K562 (cell line): Measurements from ENCODE around the gene TTYH2. TPM values are rescaled to one million over a fixed set of nuclear protein-coding genes. Genes with fewer than 3 reads are reported as not detected.

Experiments
- ATAC-seq: fragments of 200-7000 bp; cut with Tn5 transposase; 3 replicates; pipeline ENCODE4 v1.9.1; 2020; ENCODE audit warnings: moderate library complexity
- BruUV-seq: library from RNA; stranded (reverse); fragments of 400-500 nt; replicated peaks from 2 replicates; lab custom pipeline; 2021; lab: Mats Ljungman, UMichigan
- CTCF ChIA-PET: fragments of 300-600 bp; formaldehyde crosslinking; extraction: SDS; loops from one replicate; lab custom pipeline; 2021; ENCODE audit warnings: low intra/inter-chr PET ratio; lab: Yijun Ruan, JAX
- POLR2A ChIA-PET: fragments of 300-600, 350-650 bp; sonication (Branson Sonifier 250); formaldehyde crosslinking; extraction: SDS; loops from one replicate; lab custom pipeline; 2021; ENCODE audit warnings: antibody characterized with exemption, inconsistent platforms; lab: Yijun Ruan, JAX
- DNase-seq, 4 experiments: peaks; one replicate each; pipeline versions ENCODE4 v3.0.0 to v3.0.0-alpha.2; 2011 to 2018; ENCODE audit warnings: low spot score in 3 of 4, mixed read lengths in 3 of 4; ENCODE audit errors: extremely low read depth in 1 of 4
- FAIRE-seq: peaks from 2 replicates; lab custom pipeline; 2011; peaks lifted over from hg19 to GRCh38; lab: Jason Lieb, UNC
- H2AFZ ChIP-seq: 2 replicates; pipeline ENCODE4 v1.6.0; 2011; ENCODE audit warnings: low read depth, low read length, control low read depth, inconsistent platforms
- H3K27ac ChIP-seq: fragments of 200-600 bp; 3 replicates; pipeline ENCODE4 v1.8.0; 2011; ENCODE audit warnings: low read depth, mild to moderate bottlenecking, control low read depth, inconsistent platforms, low read length, moderate library complexity, mixed read lengths; ENCODE audit errors: extremely low read depth
- H3K27me3 ChIP-seq, 2 experiments: fragments of 300-600 bp in 1 of 2; 2 replicates in 1 of 2; 3 replicates in 1 of 2; pipeline versions ENCODE4 v1.6.0 to v1.8.0; 2011; ENCODE audit warnings: inconsistent platforms in 2 of 2, low read length in 2 of 2, mild to moderate bottlenecking in 1 of 2, mixed read lengths in 1 of 2, moderate library complexity in 1 of 2; ENCODE audit not compliant: control insufficient read depth in 2 of 2, insufficient read depth in 2 of 2
- H3K36me3 ChIP-seq: fragments of 300-600 bp; 3 replicates; pipeline ENCODE4 v1.8.0; 2011; ENCODE audit warnings: mild to moderate bottlenecking, low read length, inconsistent platforms; ENCODE audit not compliant: control insufficient read depth, insufficient read depth
- H3K4me1 ChIP-seq, 2 experiments: fragments of 200-600 bp in 1 of 2; replicated peaks in 1 of 2; 2 replicates in 1 of 2; 3 replicates in 1 of 2; pipeline versions ENCODE4 v1.5.1 to v1.8.0; 2011; ENCODE audit warnings: inconsistent platforms in 2 of 2, low read length in 2 of 2, mild to moderate bottlenecking in 1 of 2, mixed read lengths in 1 of 2, moderate library complexity in 1 of 2; ENCODE audit not compliant: control insufficient read depth in 2 of 2, insufficient read depth in 2 of 2
- H3K4me2 ChIP-seq: 2 replicates; pipeline ENCODE4 v1.6.1; 2011; ENCODE audit warnings: low read length, control low read depth, inconsistent platforms, mixed read lengths; ENCODE audit not compliant: insufficient read depth
- H3K4me3 ChIP-seq: fragments of 200-600 bp; sonication (generic), shearing (Covaris generic); 2 replicates; pipeline ENCODE4 v1.5.1; 2016; ENCODE audit warnings: control low read depth, inconsistent platforms
- H3K79me2 ChIP-seq: fragments of 200-600 bp; 3 replicates; pipeline ENCODE4 v1.8.0; 2011; ENCODE audit warnings: low read length, inconsistent platforms; ENCODE audit not compliant: control insufficient read depth, insufficient read depth
- H3K9ac ChIP-seq, 2 experiments: 2 replicates each; pipeline versions ENCODE4 v1.6.0 to v1.6.1; 2011; ENCODE audit warnings: low read depth in 2 of 2, low read length in 2 of 2, control low read depth in 1 of 2, inconsistent platforms in 1 of 2, mild to moderate bottlenecking in 1 of 2, mixed read lengths in 1 of 2; ENCODE audit not compliant: insufficient read depth in 1 of 2
- H3K9me1 ChIP-seq: one replicate; pipeline ENCODE4 v1.6.0; 2011; ENCODE audit warnings: inconsistent platforms, mild to moderate bottlenecking, low read length, moderate library complexity; ENCODE audit not compliant: control insufficient read depth, insufficient read depth
- H3K9me3 ChIP-seq: replicated peaks from 2 replicates; pipeline ENCODE4 v1.5.1; 2011; ENCODE audit warnings: low read depth, low read length, inconsistent platforms; ENCODE audit not compliant: control insufficient read depth, insufficient read depth
- H4K20me1 ChIP-seq: replicated peaks from 2 replicates; pipeline ENCODE4 v1.6.1; 2011; ENCODE audit warnings: low read length, inconsistent platforms, mixed read lengths; ENCODE audit not compliant: control insufficient read depth, insufficient read depth
- BRD9 ChIP-seq: fragments of 450-650 bp; IDR thresholded peaks from 2 replicates; pipeline ENCODE4 v1.6.1; 2018; ENCODE audit warnings: low read depth; ENCODE audit not compliant: partially characterized antibody
- HDAC3 ChIP-seq: fragments of 450-650 bp; IDR thresholded peaks from 2 replicates; pipeline ENCODE4 v1.6.1; 2018; ENCODE audit warnings: borderline replicate concordance, mild to moderate bottlenecking, moderate library complexity; ENCODE audit not compliant: partially characterized antibody
- HIVEP1 ChIP-seq: fragments of 250-450 bp; sonication (Bioruptor Pico); IDR thresholded peaks from 2 replicates; pipeline ENCODE4 v1.4.0; 2020; ENCODE audit warnings: mild to moderate bottlenecking
- JUNB ChIP-seq: fragments of 450-650 bp; formaldehyde crosslinking; conservative IDR thresholded peaks from 2 replicates; pipeline ENCODE4 v1.4.0; 2020; ENCODE audit warnings: mild to moderate bottlenecking
- MEF2A ChIP-seq: IDR thresholded peaks from 2 replicates; pipeline ENCODE4 v1.6.1; 2011; ENCODE audit warnings: low read depth, mild to moderate bottlenecking, low read length, moderate library complexity; ENCODE audit not compliant: control insufficient read depth
- NR4A1 ChIP-seq, 2 experiments: fragments of 250-450 bp in 1 of 2; fragments of 450-650 bp in 1 of 2; sonication (Bioruptor Pico) in 1 of 2; IDR thresholded peaks; 2 replicates each; pipeline versions ENCODE4 v1.4.0 to v1.6.1; 2016 to 2020; ENCODE audit warnings: mild to moderate bottlenecking in 2 of 2, missing compliant biosample characterization in 1 of 2, missing genetic modification characterization in 1 of 2, moderate library complexity in 1 of 2
- PREB ChIP-seq: sonication (generic); formaldehyde crosslinking; IDR thresholded peaks from 2 replicates; pipeline ENCODE4 v1.8.1; 2023; ENCODE audit warnings: mild to moderate bottlenecking, missing genetic modification reagents
- SAP30 ChIP-seq: fragments of 200-600 bp; sonication (generic); IDR thresholded peaks from 2 replicates; pipeline ENCODE4 v1.6.1; 2012; ENCODE audit warnings: borderline replicate concordance, low read depth, mild to moderate bottlenecking, moderate library complexity, low read length, control low read depth, inconsistent platforms; ENCODE audit not compliant: insufficient read depth, poor library complexity, severe bottlenecking
- SREBF2 ChIP-seq: sonication (generic); formaldehyde crosslinking; IDR thresholded peaks from 2 replicates; pipeline ENCODE4 v1.4.0; 2020; ENCODE audit warnings: mild to moderate bottlenecking, missing genetic modification reagents
- TFAP4 ChIP-seq: sonication (generic); formaldehyde crosslinking; IDR thresholded peaks from 2 replicates; pipeline ENCODE4 v1.8.0; 2022; ENCODE audit warnings: missing genetic modification reagents, mild to moderate bottlenecking, moderate library complexity, borderline replicate concordance
- THAP7 ChIP-seq: fragments of 250-450 bp; sonication (Bioruptor Pico); IDR thresholded peaks from 2 replicates; pipeline ENCODE4 v1.5.0; 2021
- ZBTB33 ChIP-seq: sonication (generic); formaldehyde crosslinking; IDR thresholded peaks from 2 replicates; pipeline ENCODE4 v1.8.1; 2023; ENCODE audit warnings: mild to moderate bottlenecking, missing genetic modification reagents
- ZNF124 ChIP-seq: sonication (generic); formaldehyde crosslinking; IDR thresholded peaks from 2 replicates; pipeline ENCODE4 v1.8.1; 2022; ENCODE audit warnings: missing genetic modification reagents
- ZSCAN29 ChIP-seq: fragments of 450-650 bp; IDR thresholded peaks from 2 replicates; pipeline ENCODE4 v1.6.1; 2017
- WGBS: fragments of 100-300 bp; shearing (Covaris generic); methylation state at CpG from one replicate; pipeline ENCODE4 v1.1.6; 2016; ENCODE audit warnings: low coverage, mixed read lengths; ENCODE audit not compliant: insufficient coverage; ENCODE audit errors: missing lambda C conversion rate; 5-methylcytosine and 5-hydroxymethylcytosine counted together
- in situ Hi-C: fragments of 300-500 bp; cut with MboI; formaldehyde crosslinking; loops from 4 replicates; pipeline ENCODE4 v1.15.0; 2018; ENCODE audit warnings: inconsistent platforms, mixed read lengths
- intact Hi-C: fragments of 100-400 bp; cut with micrococcal nuclease; formaldehyde crosslinking; loops from 2 replicates; pipeline ENCODE4 v1.14.2; 2022
- polyA plus RNA-seq, 8 experiments: library from polyadenylated mRNA; depleted of rRNA in 4 of 8; stranded (reverse) in 5 of 8; unstranded in 3 of 8; fragments of >200 nt; fragmentation: Nextera tagmentation in 2 of 8; fragmentation: Illumina TruSeq in 1 of 8; extraction: Ambion mirVana in 2 of 8; extraction: Trizol in 1 of 8; gene quantifications; 2 replicates each; pipeline versions ENCODE4 v1.2.1 to v1.2.3, GENCODE V29; 2011 to 2014; ENCODE audit warnings: inconsistent platforms in 1 of 8, missing spikeins in 1 of 8
- total RNA-seq, 7 experiments: library from RNA; depleted of rRNA in 6 of 7; stranded (reverse); fragments of >200 nt in 6 of 7; fragmentation: Illumina TruSeq in 2 of 7; extraction: Trizol in 2 of 7; gene quantifications; 2 replicates each; pipeline versions ENCODE4 v1.2.1 to v1.2.3, GENCODE V29; 2011 to 2021; ENCODE audit warnings: low replicate concordance in 1 of 7

The TTYH2 gene
- total and polyA plus RNA-seq, 9 of the 15 experiments (the other 6 are each of a cell fraction or from before 2014, with no cell fraction given): 0.03 to 2.0 (median 0.91) TPM

- TF ChIP-seq THAP7 (CRISPR knock-in tag) (no peak), ZSCAN29 (no peak), BRD9 (no peak), ZBTB33 (CRISPR knock-in tag) (no peak)
These were observed 76.3 kb downstream of the TTYH2 start (continued) for GRCh38 chr17:74289688-74290087.

GRCh38 chr17:74290340-74290739 is 77.0 kb downstream of the TTYH2 start:
- Histone ChIP-seq H2AFZ (peak overlapping the region; percentile 92), H4K20me1 (no peaks in the 10 kb centered on the region), H3K79me2 (no peaks in the 10 kb centered on the region), H3K36me3 (no peaks in the 10 kb centered on the region), H3K4me3 (no peak overlapping the region), H3K9ac (peak overlapping the region in 1 of 2 experiments; percentile 22; a peak in 1 of 4 replicates), H3K4me2 (peak overlapping the region; percentile 40), H3K9me1 (no peaks in the 10 kb centered on the region), H3K27me3 (no peaks in the 10 kb centered on the region), H3K27ac (0 out of 3 replicates have a peak overlapping the region, but pooled peaks have one; percentile 1), H3K4me1 (peaks cover 8 to 29% of the 10 kb centered on the region in 2 experiments; a peak in 4 of 5 replicates), H3K9me3 (no peaks in the 10 kb centered on the region)
- in situ Hi-C loops (no loop called here), intact Hi-C loops (no loop called here)
- ATAC-seq (peak; percentile 84), DNase-seq (peak in 3 of 4 experiments; percentile 34 to 44 (median 44)), FAIRE-seq (peak; percentile 11)
- no TSS peak for BruUV-seq
- CTCF ChIA-PET: no interaction called here
- 23% methylated on average over 11 of the region's 11 CpGs for WGBS
- POLR2A ChIA-PET: interaction anchor here (0.6 kb wide), 1 partner anchor 39 kb away, joined by 3 read pairs; no protein-coding TSS in a partner anchor
- TF ChIP-seq TFAP4 (CRISPR knock-in tag) (peak; percentile 18; the same call in 1 of the 2 replicates), SREBF2 (CRISPR knock-in tag) (no peak), SAP30 (no peak), NR4A1 (CRISPR knock-in tag; IDR thresholded peaks at IDR 0.05) (no peak), NR4A1 (tag; IDR thresholded peaks at IDR 0.05) (0 out of 2 replicates have a peak, but pooled peaks have one; percentile 42), HIVEP1 (CRISPR knock-in tag) (no peak), ZNF124 (no peak), JUNB (CRISPR knock-in tag) (no peak), PREB (CRISPR knock-in tag) (no peak), HDAC3 (no peak), MEF2A (no peak)
